Hematopoietic multipotent progenitor cell (in vitro differentiated cells): ENCODE data around the gene KCTD15. TPM values are rescaled to one million over a fixed set of nuclear protein-coding genes. Genes with fewer than 3 reads are reported as not detected.

ENCODE experiments used
- DNase-seq, 3 donors: peaks; one replicate each; pipeline ENCODE4 v3.0.0-alpha.2; 2011 to 2015; ENCODE audit warnings: low read depth in 2 of 3, low spot score in 2 of 3
- total RNA-seq: library from RNA; depleted of rRNA; stranded (reverse); fragments of >200 nt; gene quantifications from one replicate; pipeline ENCODE4 v1.2.3, GENCODE V29; 2012

Gene KCTD15
- total RNA-seq, 1 donor = 67.6 TPM

GRCh38 chr19:33771384-33772101 is 25.1 kb upstream of the KCTD15 start:
- DNase-seq = peak; percentile 38 to 83 (median 55)

GRCh38 chr19:33772102-33772857 is 24.4 kb upstream of the KCTD15 start:
- no peak for DNase-seq

GRCh38 chr19:33772858-33773180 is 23.9 kb upstream of the KCTD15 start:
- no peak for DNase-seq

- no peak for DNase-seq
Observed at GRCh38 chr19:33773704-33774624, 22.7 kb upstream of the KCTD15 start.

GRCh38 chr19:33774751-33775150 is 21.9 kb upstream of the KCTD15 start:
- DNase-seq = no peak

GRCh38 chr19:33775731-33776487 is 20.8 kb upstream of the KCTD15 start:
- DNase-seq = no peak

GRCh38 chr19:33777351-33777750 is 19.3 kb upstream of the KCTD15 start:
- no peak for DNase-seq

- DNase-seq = no peak
Observed at GRCh38 chr19:33777753-33778088, 18.9 kb upstream of the KCTD15 start.

- peak; percentile 76 to 87 (median 81) for DNase-seq
Observed at GRCh38 chr19:33778089-33778791, 18.4 kb upstream of the KCTD15 start.

- DNase-seq = no peak
Observed at GRCh38 chr19:33779849-33780248, 16.8 kb upstream of the KCTD15 start.

GRCh38 chr19:33780251-33780650 is 16.4 kb upstream of the KCTD15 start:
- DNase-seq = peak in 1 of 3 donors; percentile 26

GRCh38 chr19:33780746-33781145 is 15.9 kb upstream of the KCTD15 start:
- no peak for DNase-seq

GRCh38 chr19:33781415-33781935 is 15.2 kb upstream of the KCTD15 start:
- DNase-seq = no peak

GRCh38 chr19:33781996-33782395 is 14.7 kb upstream of the KCTD15 start:
- DNase-seq = no peak

- no peak for DNase-seq
Observed at GRCh38 chr19:33784432-33784831, 12.2 kb upstream of the KCTD15 start.

- DNase-seq = no peak
Observed at GRCh38 chr19:33785795-33786194, 10.9 kb upstream of the KCTD15 start.

- no peak for DNase-seq
Observed at GRCh38 chr19:33788676-33789075, 8.0 kb upstream of the KCTD15 start.

- DNase-seq = no peak
Observed at GRCh38 chr19:33789344-33789743, 7.3 kb upstream of the KCTD15 start.

- DNase-seq = no peak
Observed at GRCh38 chr19:33794683-33795369, 1.8 kb upstream of the KCTD15 start.
